ENCODE results near the gene PON2.

PON2 gene

DNA sequence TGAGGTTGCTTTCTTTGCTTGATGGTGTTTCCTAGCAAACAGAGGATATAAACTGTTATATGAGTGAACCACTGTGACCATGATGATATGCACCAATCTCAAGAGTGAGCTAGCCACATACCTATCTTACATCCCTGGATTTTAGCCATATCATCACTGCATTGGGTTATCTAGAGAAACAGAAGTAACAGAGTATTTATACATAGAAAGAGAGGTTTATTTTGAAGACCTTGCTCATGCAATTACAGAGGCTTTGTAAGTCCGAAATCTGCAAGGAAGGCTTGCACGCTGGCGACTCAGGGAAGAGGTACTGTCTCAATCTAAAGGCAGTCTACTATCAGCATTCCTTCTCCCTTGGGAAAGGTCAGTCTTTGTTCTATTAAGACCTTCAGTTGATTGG, 11.8 kb upstream of the PON2 start:
- ChIA-PET POLR2A (no interaction called here), CTCF (interaction anchor here (0.6 kb wide), 1 partner anchor 99 kb away, joined by 3 read pairs; no protein-coding TSS in a partner anchor)
- no peak for TF ChIP-seq L3MBTL2 (conservative IDR thresholded peaks at IDR 0.05)
- no peak for DNase-seq (ENCODE audit: extremely low spot score)

DNA sequence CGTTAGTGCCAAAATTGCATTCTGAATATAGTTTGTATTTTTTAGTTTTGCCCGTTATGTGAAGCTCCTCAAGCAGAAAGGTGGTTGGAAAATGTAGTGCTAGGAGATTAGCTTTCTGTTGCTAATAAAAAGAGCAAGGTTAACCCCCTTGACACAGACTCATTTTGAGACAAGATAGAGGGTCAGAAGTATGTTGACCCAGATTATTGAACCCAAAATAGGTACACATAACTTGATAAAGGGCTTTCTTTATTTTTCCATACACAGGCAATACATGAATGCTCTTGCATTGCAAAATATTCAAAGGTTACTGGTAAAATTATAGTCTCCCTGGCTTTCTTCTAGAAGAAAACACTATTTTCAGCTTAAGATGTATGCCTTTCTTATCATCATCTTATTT, 10.0 kb upstream of the PON2 start:
- DNase-seq (ENCODE audit: extremely low spot score) = no peak
- ChIA-PET POLR2A (interaction anchor here (2.4 kb wide), 1 partner anchor 10 kb away, joined by 8 read pairs; the partner anchor contains the start of gene PON2), CTCF (interaction anchor here (0.6 kb wide), 1 partner anchor 1959 kb away, joined by 4 read pairs; no protein-coding TSS in a partner anchor)
- TF ChIP-seq SUZ12 (IDR thresholded peaks at IDR 0.05) (no peak), HDGF (IDR thresholded peaks at IDR 0.05; ENCODE audit: borderline replicate concordance) (no peak)

DNA sequence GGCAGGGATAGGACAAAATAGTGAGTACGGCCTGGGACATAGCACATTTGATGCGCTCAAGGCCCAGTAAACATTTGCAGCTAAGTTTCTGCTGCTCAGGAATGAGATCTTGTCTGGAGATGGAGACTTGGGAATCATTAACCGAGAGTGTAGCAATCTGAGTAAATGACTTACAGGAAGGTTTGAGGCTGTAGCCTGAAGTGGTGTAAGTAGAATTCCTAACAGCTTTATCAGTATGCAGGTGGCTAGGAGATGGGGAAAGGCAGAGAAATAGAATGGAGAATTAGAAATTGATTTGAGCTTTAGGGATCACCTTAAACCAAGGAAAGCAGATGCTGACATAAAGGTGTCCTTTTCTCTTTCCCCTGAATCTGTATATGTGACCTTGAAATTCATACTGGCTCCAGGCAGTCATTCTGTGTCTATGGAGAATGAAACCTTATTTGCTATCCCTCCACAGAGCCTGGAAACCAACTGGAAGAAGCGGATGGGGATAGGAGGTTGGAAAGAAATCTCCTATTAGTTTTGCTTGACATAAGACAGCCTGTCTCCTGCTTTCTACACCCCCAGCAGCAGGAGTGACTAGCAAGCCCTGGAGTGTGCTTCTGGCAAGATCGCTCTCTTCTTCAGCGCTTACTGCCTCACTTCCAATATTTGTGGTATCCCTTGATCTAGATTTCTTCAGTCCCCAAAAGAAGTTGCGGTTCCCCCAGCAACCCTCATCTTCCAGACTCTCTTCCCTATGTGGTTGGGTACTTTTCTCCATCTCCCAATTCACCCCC, 6.4 kb upstream of the PON2 start:
- no peak for DNase-seq (ENCODE audit: extremely low spot score)
- no peak for TF ChIP-seq FOXM1 (IDR thresholded peaks at IDR 0.05; ENCODE audit: borderline replicate concordance)
- no peak for TF ChIP-seq L3MBTL2 (conservative IDR thresholded peaks at IDR 0.05)
- no peak for TF ChIP-seq HDGF (IDR thresholded peaks at IDR 0.05; ENCODE audit: borderline replicate concordance)
- TF ChIP-seq ARNT (IDR thresholded peaks at IDR 0.05) = no peak
- TF ChIP-seq NFRKB (IDR thresholded peaks at IDR 0.05) = no peak
- TF ChIP-seq TARDBP (IDR thresholded peaks at IDR 0.05) = no peak
- TF ChIP-seq ELF4 (IDR thresholded peaks at IDR 0.05) = no peak
- no peak for TF ChIP-seq BHLHE40 (IDR thresholded peaks at IDR 0.05; ENCODE audit: borderline replicate concordance)
- TF ChIP-seq FOXA1 (IDR thresholded peaks at IDR 0.05) = no peak
- no peak for TF ChIP-seq CTBP1 (IDR thresholded peaks at IDR 0.05; ENCODE audit: borderline replicate concordance)
- TF ChIP-seq, protein P1, sequence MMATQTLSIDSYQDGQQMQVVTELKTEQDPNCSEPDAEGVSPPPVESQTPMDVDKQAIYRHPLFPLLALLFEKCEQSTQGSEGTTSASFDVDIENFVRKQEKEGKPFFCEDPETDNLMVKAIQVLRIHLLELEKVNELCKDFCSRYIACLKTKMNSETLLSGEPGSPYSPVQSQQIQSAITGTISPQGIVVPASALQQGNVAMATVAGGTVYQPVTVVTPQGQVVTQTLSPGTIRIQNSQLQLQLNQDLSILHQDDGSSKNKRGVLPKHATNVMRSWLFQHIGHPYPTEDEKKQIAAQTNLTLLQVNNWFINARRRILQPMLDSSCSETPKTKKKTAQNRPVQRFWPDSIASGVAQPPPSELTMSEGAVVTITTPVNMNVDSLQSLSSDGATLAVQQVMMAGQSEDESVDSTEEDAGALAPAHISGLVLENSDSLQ (IDR thresholded peaks at IDR 0.05) = no peak
- TF ChIP-seq SUZ12 (IDR thresholded peaks at IDR 0.05) = no peak
- CTCF ChIA-PET = no interaction called here
- POLR2A ChIA-PET = no interaction called here

- DNase-seq (ENCODE audit: extremely low spot score) = no peak
- ChIA-PET POLR2A (no interaction called here), CTCF (no interaction called here)
- TF ChIP-seq L3MBTL2 (conservative IDR thresholded peaks at IDR 0.05) = no peak
- TF ChIP-seq NFRKB (IDR thresholded peaks at IDR 0.05) = no peak
- TF ChIP-seq TARDBP (IDR thresholded peaks at IDR 0.05) = no peak
- no peak for TF ChIP-seq SUZ12 (IDR thresholded peaks at IDR 0.05)
- TF ChIP-seq SP1 (IDR thresholded peaks at IDR 0.05) = no peak
- TF ChIP-seq ARNT (IDR thresholded peaks at IDR 0.05) = no peak
- no peak for TF ChIP-seq CTBP1 (IDR thresholded peaks at IDR 0.05; ENCODE audit: borderline replicate concordance)
- TF ChIP-seq ZNF384 (IDR thresholded peaks at IDR 0.05) = no peak
- TF ChIP-seq, protein P1 (IDR thresholded peaks at IDR 0.05) = no peak
These were observed 5.7 kb upstream of the PON2 start for GRCh38 chr7:95440394-95441038.

DNA sequence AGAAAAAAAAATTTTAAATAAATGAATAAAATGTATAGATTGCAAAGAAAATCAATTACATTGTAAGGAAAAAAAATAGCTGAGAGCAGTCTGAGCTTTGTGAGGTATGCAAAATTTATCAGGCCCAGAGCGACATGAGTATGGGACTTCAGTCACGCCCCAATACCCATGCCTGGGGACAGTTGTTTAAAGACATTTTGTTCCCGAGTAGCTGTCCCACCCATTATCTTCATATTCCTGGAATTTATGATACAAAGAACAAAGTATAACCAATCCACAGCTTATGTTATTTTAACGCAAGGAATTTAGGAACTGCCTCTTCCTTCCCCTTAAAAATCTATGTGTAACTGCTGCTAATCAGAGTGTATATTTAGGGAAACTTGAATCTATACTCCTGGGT, 1.6 kb upstream of the PON2 start:
- POLR2A ChIA-PET = no interaction called here
- CTCF ChIA-PET = interaction anchor here (0.6 kb wide), 1 partner anchor 12 kb away, joined by 4 read pairs; no protein-coding TSS in a partner anchor

GRCh38 chr7:95435422-95435780, 573 bp upstream of the PON2 start:
- CTCF ChIA-PET = interaction anchor here (0.6 kb wide), 1 partner anchor 76 kb away, joined by 3 read pairs; no protein-coding TSS in a partner anchor
- TF ChIP-seq ZNF384 (IDR thresholded peaks at IDR 0.05) = peak; percentile 81
- peak; percentile 29; the same call in 1 of the 2 replicates for TF ChIP-seq L3MBTL2 (conservative IDR thresholded peaks at IDR 0.05)
- TF ChIP-seq FOXM1 (IDR thresholded peaks at IDR 0.05; ENCODE audit: borderline replicate concordance) = no peak
- no peak for DNase-seq (ENCODE audit: extremely low spot score)
- POLR2A ChIA-PET = interaction anchor here (0.9 to 2.0 kb wide), 3 partner anchors 9 to 34 kb away, joined by 4 to 8 read pairs (median 5); no protein-coding TSS in a partner anchor

More for the DNA sequence above, 1.6 kb upstream of the PON2 start:
- TF ChIP-seq, protein P1 (IDR thresholded peaks at IDR 0.05) = no peak
- TF ChIP-seq L3MBTL2 (conservative IDR thresholded peaks at IDR 0.05) (no peak), TARDBP (IDR thresholded peaks at IDR 0.05) (no peak), FOXM1 (IDR thresholded peaks at IDR 0.05; ENCODE audit: borderline replicate concordance) (no peak), BHLHE40 (IDR thresholded peaks at IDR 0.05; ENCODE audit: borderline replicate concordance) (no peak), ZNF384 (IDR thresholded peaks at IDR 0.05) (no peak), ARNT (IDR thresholded peaks at IDR 0.05) (no peak), FOXA1 (IDR thresholded peaks at IDR 0.05) (no peak), LEF1 (IDR thresholded peaks at IDR 0.05; ENCODE audit: borderline replicate concordance) (no peak), SP1 (IDR thresholded peaks at IDR 0.05) (no peak)
- DNase-seq (ENCODE audit: extremely low spot score) = no peak

Data from HEK293T (cell line).